HG03060 (cell line): Measurements from ENCODE around the gene EXOC1.

ENCODE experiments used
- ATAC-seq: cut with Tn5 transposase; IDR thresholded peaks from one replicate; pipeline ENCODE4 v1.9.1; 2021; ENCODE audit warnings: low read depth, moderate number of reproducible peaks; ENCODE audit not compliant: unreplicated experiment

EXOC1 gene

GRCh38 chr4:55947912-55948725 lies 94.7 kb downstream of the EXOC1 start:
- ATAC-seq, result no peak

- ATAC-seq, result peak; percentile 58
Measured at GRCh38 chr4:55948726-55949481, 95.5 kb downstream of the EXOC1 start, which contains the start of gene CEP135. CEP135 (plus strand) TSS chr4:55948945; CDS start chr4:55952131, 3,186 bp downstream.

GRCh38 chr4:55949482-55949802 lies 96.0 kb downstream of the EXOC1 start:
- ATAC-seq, result no peak

GRCh38 chr4:55951191-55951922 lies 97.9 kb downstream of the EXOC1 start:
- no peak for ATAC-seq
